Activated naive CD8-positive, alpha-beta T cell treated with anti-CD3 and anti-CD28 coated beads for 36 hours (primary cell): ENCODE measurements around the gene SKP1. TPM values are rescaled to one million over a fixed set of nuclear protein-coding genes. Genes with fewer than 3 reads are reported as not detected.
A peak's percentile ranks its signal among the peaks of the same experiment; 100 is the strongest.

ENCODE experiments used
- DNase-seq: peaks from one replicate; pipeline ENCODE4 v3.0.0; 2021
- H3K27ac Mint-ChIP-seq: one replicate; pipeline ENCODE4 v1.8.0; 2022; ENCODE audit warnings: mild to moderate bottlenecking, moderate library complexity, mixed read lengths
- H3K27me3 Mint-ChIP-seq: one replicate; pipeline ENCODE4 v1.8.0; 2022; ENCODE audit warnings: mild to moderate bottlenecking, mixed read lengths
- H3K36me3 Mint-ChIP-seq: one replicate; pipeline ENCODE4 v1.8.0; 2021; ENCODE audit warnings: mild to moderate bottlenecking, mixed read lengths
- H3K4me1 Mint-ChIP-seq: one replicate; pipeline ENCODE4 v1.8.0; 2021; ENCODE audit warnings: mixed read lengths
- H3K4me3 Mint-ChIP-seq: one replicate; pipeline ENCODE4 v1.8.0; 2022; ENCODE audit warnings: mild to moderate bottlenecking, moderate library complexity, mixed read lengths
- H3K9me3 Mint-ChIP-seq: one replicate; pipeline ENCODE4 v1.8.0; 2022; ENCODE audit warnings: mixed read lengths
- total RNA-seq, 2 experiments: library from RNA; stranded (reverse); gene quantifications; one replicate each; pipeline ENCODE4 v1.2.3, GENCODE V29; 2021

Gene SKP1
- total RNA-seq, 2 experiments from 2014 or later, result 253 to 260 TPM

DNA sequence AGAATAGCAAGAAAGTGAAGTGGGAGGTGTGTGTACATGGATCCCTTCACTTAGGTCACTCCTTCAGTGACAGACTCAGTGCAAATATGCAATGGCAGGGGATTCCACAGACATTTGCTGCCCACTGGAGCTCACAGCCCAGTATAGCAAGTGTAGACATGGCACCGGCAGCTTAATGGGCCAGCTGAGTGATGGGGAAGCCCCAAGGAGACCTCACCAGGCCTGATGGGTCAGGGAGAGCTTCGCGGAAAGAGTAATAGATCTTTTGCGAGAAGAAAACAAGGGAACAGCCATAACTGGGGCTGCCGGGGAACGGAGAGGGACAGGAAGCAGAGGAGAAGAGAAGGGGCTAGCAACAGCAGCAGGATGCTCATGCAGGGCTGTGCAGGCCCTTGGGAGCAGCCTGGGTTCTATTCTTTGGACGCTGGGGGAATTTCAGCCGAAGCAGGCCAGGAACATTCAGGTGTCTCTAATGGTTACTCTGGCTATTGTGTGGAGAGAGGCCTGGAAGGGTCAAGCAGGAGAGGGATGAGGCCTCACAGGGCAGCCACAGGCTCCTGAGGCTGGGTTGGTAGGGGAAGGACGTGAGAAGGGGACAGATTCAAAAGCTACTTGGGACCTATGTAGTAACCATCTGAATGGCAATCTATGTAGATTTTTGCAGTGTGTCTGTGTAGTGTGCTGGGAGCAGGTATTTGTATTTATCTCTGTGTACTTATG is 35.3 kb downstream of the SKP1 start:
- peaks cover 67% of the 10 kb centered on the region for H3K4me1 Mint-ChIP-seq
- no peak overlapping the region for H3K4me3 Mint-ChIP-seq
- H3K9me3 Mint-ChIP-seq, result no peaks in the 10 kb centered on the region
- H3K27ac Mint-ChIP-seq, result peak overlapping the region; percentile 65
- DNase-seq, result peak; percentile 27
- H3K36me3 Mint-ChIP-seq, result peaks cover 38% of the 10 kb centered on the region
- no peaks in the 10 kb centered on the region for H3K27me3 Mint-ChIP-seq

DNA sequence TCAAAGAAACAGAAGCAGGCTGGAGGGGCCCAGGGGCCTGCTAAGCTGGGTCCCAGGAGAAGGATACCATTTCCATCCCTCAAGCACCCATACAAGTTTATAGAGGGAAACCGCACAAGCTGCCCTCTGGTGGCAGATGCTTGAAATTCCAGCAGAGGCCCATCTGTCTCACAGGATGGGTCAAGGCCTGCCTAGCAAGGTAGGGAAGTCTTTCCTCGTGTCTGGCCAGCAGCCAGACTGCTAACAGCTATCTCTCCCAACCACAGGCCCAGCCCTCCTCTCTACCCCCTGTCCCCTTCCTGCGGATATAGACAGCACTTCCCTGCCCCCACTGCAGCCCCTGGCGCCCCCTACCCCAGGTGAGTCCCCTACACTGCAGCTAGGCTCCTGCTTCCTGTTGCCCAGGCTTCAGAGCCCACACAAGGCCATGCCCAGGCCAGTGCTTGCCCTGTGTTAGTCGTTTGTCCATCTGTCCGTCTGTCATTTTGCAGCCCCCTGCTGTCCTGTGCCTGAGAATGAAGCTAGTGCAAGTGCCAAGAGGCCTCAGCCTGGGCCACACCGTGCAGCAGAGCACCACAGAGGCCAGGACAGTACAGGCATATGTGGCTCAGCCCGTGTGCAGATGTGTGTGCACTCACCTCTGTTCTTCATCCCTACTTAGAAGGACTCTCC is 36.1 kb downstream of the SKP1 start:
- peak overlapping the region; percentile 29 for H3K4me3 Mint-ChIP-seq
- DNase-seq, result peak; percentile 60
- H3K9me3 Mint-ChIP-seq, result no peaks in the 10 kb centered on the region
- H3K36me3 Mint-ChIP-seq, result peaks cover 40% of the 10 kb centered on the region
- peak overlapping the region; percentile 65 for H3K27ac Mint-ChIP-seq
- no peaks in the 10 kb centered on the region for H3K27me3 Mint-ChIP-seq
- H3K4me1 Mint-ChIP-seq, result peaks cover 69% of the 10 kb centered on the region

DNA sequence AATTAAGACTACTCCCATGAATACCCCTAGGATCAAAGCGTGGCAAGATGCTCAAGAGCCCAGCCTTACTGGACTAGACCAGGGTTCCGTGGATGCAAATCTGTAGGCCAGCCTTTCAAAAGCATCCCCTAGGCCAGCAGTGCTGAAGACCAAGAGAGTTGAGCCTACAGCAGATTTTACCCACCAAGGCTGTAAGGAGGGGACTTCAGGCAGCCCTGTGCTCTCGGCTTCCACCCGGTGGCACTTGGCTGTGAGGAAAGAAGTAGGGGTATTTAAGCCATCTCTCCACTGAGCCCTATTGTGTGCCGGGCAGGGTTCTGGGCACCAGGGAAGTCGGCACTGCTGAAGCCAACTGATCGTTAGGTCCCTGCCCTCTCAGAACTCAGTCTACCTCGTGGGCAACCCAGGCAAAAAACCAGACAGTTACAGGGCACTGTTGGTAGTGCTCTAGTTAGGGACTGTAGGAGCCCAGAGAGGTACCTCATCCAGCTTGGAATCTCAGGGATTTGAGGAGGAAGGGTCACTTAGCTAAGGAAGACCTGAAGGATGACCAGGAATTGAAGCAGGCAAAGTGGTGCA is 36.8 kb downstream of the SKP1 start:
- H3K27ac Mint-ChIP-seq, result peak overlapping the region; percentile 65
- DNase-seq, result no peak
- peaks cover 71% of the 10 kb centered on the region for H3K4me1 Mint-ChIP-seq
- H3K27me3 Mint-ChIP-seq, result no peaks in the 10 kb centered on the region
- no peak overlapping the region for H3K4me3 Mint-ChIP-seq
- H3K9me3 Mint-ChIP-seq, result no peaks in the 10 kb centered on the region
- peaks cover 45% of the 10 kb centered on the region for H3K36me3 Mint-ChIP-seq

GRCh38 chr5:134139377-134139851 is 37.3 kb downstream of the SKP1 start:
- H3K27ac Mint-ChIP-seq, result no peak overlapping the region
- DNase-seq, result no peak
- H3K4me1 Mint-ChIP-seq, result peaks cover 72% of the 10 kb centered on the region
- no peaks in the 10 kb centered on the region for H3K9me3 Mint-ChIP-seq
- no peaks in the 10 kb centered on the region for H3K27me3 Mint-ChIP-seq
- no peak overlapping the region for H3K4me3 Mint-ChIP-seq
- peaks cover 48% of the 10 kb centered on the region for H3K36me3 Mint-ChIP-seq

GRCh38 chr5:134138416-134139376 is 38.1 kb downstream of the SKP1 start:
- H3K36me3 Mint-ChIP-seq, result peaks cover 50% of the 10 kb centered on the region
- DNase-seq, result peak; percentile 83
- peak overlapping the region; percentile 89 for H3K27ac Mint-ChIP-seq
- no peaks in the 10 kb centered on the region for H3K9me3 Mint-ChIP-seq
- no peak overlapping the region for H3K4me3 Mint-ChIP-seq
- peaks cover 75% of the 10 kb centered on the region for H3K4me1 Mint-ChIP-seq
- H3K27me3 Mint-ChIP-seq, result no peaks in the 10 kb centered on the region

DNA sequence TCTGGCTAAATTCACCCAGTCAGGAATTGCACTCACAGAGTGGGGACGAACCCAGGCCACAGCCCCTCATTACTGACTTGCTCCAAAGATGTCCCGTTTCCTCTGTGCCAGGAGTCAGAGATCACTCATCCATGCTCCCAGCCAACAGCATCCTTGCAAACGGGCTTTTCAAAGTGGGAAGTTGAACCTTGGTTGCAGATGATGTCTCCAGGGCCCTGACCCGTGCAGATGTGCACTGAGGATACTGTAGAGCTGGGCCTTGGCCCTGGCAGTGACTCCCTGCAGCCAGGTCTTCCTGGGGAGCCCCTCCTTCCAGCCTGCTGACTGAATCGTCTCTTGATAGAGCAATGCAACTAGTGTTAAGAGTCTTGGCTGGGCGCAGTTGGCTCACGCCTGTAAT is 40.0 kb downstream of the SKP1 start:
- H3K9me3 Mint-ChIP-seq, result no peaks in the 10 kb centered on the region
- H3K4me3 Mint-ChIP-seq, result no peak overlapping the region
- H3K36me3 Mint-ChIP-seq, result peaks cover 54% of the 10 kb centered on the region
- peak overlapping the region; percentile 89 for H3K27ac Mint-ChIP-seq
- H3K4me1 Mint-ChIP-seq, result peaks cover 89% of the 10 kb centered on the region
- no peak for DNase-seq
- H3K27me3 Mint-ChIP-seq, result no peaks in the 10 kb centered on the region

DNA sequence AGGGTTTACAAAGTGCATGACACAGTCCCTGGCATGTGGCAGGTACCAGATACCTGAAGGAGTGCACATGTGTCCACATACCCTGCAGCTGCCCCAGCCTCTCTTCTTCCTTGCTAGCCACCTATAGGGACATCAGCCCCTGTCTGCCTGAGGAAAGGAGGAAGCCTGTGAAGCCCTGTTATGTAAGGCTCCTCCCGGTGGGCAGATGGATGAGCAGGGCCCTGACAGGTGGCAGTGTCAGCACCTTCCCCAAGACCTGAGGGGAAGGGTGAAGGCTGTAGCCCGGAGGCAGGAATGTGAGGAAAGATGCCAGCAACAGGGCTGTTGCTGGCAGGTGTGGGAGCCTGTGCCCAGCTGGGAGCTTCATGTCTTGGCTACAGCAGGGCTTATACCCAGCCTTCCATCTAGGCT is 40.5 kb downstream of the SKP1 start:
- peak overlapping the region; percentile 89 for H3K27ac Mint-ChIP-seq
- H3K4me3 Mint-ChIP-seq, result no peak overlapping the region
- no peak for DNase-seq
- H3K4me1 Mint-ChIP-seq, result peaks cover 89% of the 10 kb centered on the region
- H3K36me3 Mint-ChIP-seq, result peaks cover 49% of the 10 kb centered on the region
- no peaks in the 10 kb centered on the region for H3K27me3 Mint-ChIP-seq
- H3K9me3 Mint-ChIP-seq, result no peaks in the 10 kb centered on the region

DNA sequence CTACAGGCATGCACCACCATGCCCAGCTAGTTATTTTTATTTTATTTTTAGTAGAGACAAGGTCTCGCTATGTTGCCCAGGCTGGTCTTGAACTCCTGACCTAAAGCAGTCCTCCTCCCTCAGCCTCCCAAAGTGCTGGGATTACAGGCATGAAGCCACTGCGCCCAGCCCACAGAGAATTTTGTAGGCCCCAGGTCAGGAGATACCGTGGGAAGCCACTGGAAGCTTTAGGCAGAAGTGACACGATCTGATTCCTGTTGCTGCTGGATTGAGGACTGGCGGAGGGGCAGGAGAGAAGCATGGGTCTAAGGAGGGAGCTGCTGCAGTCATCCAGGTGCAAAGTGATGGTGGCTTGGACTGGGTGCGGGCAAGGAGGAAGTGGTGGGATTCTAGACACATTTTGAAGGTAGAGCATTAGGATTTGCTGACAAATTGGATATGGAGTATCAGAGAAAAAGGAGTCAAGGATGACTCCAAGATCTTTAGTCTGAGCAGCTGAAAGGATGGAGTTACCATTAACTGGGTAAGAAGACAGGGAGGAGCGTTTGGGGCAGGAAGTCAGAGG is 41.6 kb downstream of the SKP1 start:
- no peaks in the 10 kb centered on the region for H3K9me3 Mint-ChIP-seq
- no peak overlapping the region for H3K4me3 Mint-ChIP-seq
- no peaks in the 10 kb centered on the region for H3K27me3 Mint-ChIP-seq
- DNase-seq, result no peak
- H3K4me1 Mint-ChIP-seq, result peaks cover 90% of the 10 kb centered on the region
- peaks cover 45% of the 10 kb centered on the region for H3K36me3 Mint-ChIP-seq
- H3K27ac Mint-ChIP-seq, result peak overlapping the region; percentile 25

DNA sequence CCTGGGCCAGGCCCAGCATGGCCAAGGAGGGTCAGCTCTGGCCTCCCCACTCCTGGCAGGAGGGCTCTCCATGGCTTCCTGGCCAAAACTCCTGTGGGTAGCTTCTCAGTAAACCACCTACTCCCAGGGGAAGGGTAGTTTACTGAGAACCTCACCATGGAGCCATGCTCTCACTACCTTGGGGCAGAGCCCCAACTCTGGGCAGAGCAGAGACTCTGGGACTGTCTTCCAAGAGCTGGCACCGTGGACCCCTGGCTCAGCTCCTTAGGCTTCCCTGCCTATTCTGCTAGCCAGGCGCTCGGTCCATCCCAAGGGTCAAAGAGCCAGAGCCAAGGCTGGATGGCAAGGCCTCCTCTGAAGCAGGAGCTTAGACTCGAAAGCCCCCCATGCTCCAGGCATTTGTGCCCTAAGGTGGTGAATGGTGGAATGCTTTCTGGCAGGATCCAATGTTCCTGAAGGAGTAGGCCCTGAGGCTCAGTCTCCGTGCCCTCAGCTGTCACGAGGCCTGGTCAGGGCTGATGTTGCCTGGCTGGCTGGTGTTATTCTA is 42.7 kb downstream of the SKP1 start:
- Mint-ChIP-seq H3K27ac (peak overlapping the region; percentile 31), H3K27me3 (no peaks in the 10 kb centered on the region), H3K4me3 (no peak overlapping the region), H3K4me1 (peaks cover 92% of the 10 kb centered on the region), H3K36me3 (peaks cover 44% of the 10 kb centered on the region), H3K9me3 (no peaks in the 10 kb centered on the region)
- DNase-seq, result no peak

DNA sequence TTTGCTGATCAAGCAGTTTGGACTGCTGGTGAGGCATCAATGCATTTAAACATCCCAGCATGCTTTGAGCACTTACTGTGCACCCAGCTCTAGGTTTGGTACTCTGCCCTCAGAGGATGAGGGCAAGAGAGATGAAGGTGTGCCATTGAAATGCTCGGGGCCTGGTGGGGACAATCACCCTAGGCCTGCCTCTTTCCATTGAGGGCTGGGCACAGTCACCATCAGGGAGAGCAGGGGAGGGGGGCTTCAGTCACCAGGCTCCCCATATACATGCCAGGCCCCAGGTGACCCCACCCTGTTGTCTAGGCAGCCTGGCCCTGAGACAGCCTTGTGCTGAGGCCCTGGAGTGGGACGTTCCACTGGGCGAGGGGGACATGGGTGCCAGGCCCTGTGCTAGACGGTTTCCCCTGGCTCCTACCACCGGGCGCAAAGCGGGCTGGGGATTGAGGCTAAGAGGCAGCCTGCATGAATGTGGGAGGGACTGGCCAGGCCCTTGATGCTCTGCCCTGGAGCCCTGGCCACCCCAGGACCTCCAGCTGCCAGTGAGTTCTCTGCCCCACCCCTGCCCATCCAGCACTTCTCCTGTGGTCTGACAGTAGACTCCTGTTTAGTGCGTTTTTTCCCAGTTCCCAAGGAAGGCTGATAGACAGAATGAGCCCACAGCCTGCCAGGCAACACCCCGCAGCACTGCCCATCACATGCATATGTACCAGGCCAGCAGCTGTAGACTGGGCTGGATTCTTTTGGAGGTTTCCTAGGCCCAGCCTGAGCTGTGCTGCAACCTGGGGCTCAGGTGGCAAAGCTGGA is 43.4 kb downstream of the SKP1 start:
- Mint-ChIP-seq H3K27me3 (no peaks in the 10 kb centered on the region), H3K36me3 (peaks cover 43% of the 10 kb centered on the region), H3K4me1 (peaks cover 92% of the 10 kb centered on the region), H3K27ac (peak overlapping the region; percentile 89), H3K4me3 (peak overlapping the region; percentile 42), H3K9me3 (no peaks in the 10 kb centered on the region)
- peak; percentile 17 for DNase-seq

GRCh38 chr5:134132372-134133187 is 44.2 kb downstream of the SKP1 start:
- Mint-ChIP-seq H3K9me3 (no peaks in the 10 kb centered on the region), H3K27ac (peak overlapping the region; percentile 89), H3K4me3 (peak overlapping the region; percentile 42), H3K27me3 (no peaks in the 10 kb centered on the region), H3K4me1 (peaks cover 93% of the 10 kb centered on the region), H3K36me3 (peaks cover 42% of the 10 kb centered on the region)
- DNase-seq, result peak; percentile 87

- Mint-ChIP-seq H3K4me3 (peak overlapping the region; percentile 42), H3K9me3 (no peaks in the 10 kb centered on the region), H3K4me1 (peaks cover 94% of the 10 kb centered on the region), H3K27me3 (no peaks in the 10 kb centered on the region), H3K36me3 (peaks cover 34% of the 10 kb centered on the region), H3K27ac (peak overlapping the region; percentile 89)
- DNase-seq, result peak; percentile 35
Measured at GRCh38 chr5:134131578-134132350, 45.0 kb downstream of the SKP1 start.
